Activated CD4-positive, alpha-beta T cell treated with anti-CD3 and anti-CD28 coated beads, Interleukin-2, amount 50 U/mL, for 24 hours (primary cell): ENCODE measurements around the gene LUZP2.

Source experiments
- DNase-seq, 2 donors: peaks; one replicate each; pipeline ENCODE4 v3.0.0-alpha.2; 2020; ENCODE audit warnings: low read depth in 1 of 2, low spot score in 1 of 2

LUZP2 gene

DNA sequence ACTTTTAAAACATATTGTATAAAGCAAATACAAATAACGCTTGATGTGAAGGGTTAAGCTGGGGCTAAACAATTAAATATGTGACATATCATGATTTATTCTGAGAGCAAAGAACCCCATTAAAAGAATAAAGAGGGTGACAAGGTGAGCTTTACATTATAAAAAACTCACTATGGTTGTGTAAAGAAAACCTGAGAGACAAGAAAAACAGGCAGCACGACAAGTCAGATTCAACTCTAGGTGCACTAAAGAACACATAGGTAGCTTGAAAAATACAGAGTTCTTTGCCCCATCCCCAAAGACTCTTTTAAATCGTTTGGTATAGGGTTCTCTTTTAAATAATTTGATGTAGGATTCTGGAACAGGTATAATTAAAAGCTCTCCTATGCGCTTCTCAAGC is 63.5 kb downstream of the LUZP2 start:
- no peak for DNase-seq

DNA sequence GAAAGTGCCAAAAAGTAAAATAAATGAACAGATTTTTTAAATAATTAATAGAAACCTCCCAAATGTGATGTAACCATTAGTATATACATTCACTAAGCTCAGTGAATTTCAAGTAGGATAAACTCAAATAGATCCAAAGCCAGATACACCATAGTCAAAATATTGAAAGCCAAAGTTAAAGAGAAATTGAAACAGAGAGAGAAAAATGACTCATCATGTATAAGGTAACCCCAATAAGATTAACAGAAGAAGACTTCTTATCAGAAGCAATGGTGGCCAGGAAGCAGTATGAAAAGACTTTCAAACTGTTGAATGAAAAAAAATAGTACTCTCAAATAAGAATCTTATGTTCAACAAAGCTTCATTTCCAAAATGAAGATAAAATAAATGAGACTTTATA is 70.5 kb downstream of the LUZP2 start:
- DNase-seq = no peak

DNA sequence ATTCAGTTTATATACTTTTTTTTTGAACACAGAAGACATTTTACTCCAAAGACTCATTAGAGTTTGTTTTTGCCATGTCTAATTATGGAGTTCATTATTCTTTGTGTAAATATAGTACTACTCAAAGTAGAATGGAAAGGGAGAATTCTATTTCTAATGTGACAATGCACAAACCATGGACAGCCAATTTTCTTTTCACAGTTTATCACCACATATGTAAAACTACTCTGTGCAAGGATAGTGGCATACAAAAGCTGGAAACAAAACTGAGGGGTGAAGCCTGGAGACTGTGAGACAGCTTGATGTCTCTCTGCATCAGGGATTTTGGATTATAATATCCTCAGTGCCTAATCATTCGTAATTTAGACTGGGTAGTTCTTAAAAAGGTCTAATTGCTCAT is 75.5 kb downstream of the LUZP2 start:
- DNase-seq = no peak

DNA sequence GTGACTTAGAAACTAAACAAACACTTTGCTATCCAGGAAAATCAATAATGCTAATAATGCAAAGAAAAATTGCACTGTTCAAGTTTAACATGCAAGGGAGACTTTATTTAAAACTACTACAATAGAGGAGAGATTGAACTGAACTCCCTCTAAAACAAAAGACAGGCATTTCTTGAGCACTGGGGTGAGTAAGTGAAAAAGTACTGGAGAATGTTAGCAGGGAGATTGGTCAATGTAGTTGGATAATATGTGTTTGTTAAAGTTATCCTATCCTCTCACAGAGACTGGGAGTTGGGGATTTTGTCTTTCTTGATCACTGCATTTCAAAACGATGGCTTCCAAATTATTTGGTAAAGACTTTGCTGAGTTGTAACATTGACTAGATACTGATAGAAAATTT is 77.6 kb downstream of the LUZP2 start:
- DNase-seq = no peak

DNA sequence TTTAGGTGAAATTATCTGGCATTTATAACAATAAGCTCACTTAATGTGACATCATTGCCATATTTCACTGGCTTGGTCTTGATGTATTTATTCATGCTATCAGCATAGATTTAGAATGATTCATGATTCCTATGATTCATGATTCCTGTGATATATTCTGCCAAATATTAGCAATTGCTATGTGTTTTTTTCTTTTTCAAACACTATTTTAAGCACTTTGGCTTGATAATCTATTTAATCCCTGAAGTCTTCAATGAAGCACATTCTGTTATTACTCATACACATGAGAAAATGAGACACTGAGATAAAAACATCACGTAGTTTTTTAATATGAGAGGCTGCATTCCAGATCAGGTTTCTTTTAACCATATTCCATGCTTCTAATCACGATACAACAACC is 78.5 kb downstream of the LUZP2 start:
- DNase-seq = no peak

DNA sequence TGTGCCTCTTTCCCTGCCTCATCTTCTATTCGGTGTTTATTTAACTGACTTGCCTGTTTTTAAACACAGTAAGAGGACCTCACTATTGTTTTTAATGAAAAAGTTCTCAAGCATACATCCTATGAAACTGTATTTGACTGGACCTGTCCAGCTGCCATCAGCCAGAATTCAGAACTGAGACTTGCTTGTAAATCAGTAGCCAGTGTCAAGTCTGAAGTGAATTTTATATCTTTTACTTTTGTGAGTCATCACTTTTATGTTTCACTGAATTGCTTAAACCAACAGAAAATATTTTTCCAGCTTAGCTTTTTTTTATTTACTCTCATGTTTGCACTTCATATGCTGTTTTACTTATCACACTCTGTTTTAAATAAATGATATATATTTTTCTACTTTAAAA is 88.3 kb downstream of the LUZP2 start:
- DNase-seq = no peak

DNA sequence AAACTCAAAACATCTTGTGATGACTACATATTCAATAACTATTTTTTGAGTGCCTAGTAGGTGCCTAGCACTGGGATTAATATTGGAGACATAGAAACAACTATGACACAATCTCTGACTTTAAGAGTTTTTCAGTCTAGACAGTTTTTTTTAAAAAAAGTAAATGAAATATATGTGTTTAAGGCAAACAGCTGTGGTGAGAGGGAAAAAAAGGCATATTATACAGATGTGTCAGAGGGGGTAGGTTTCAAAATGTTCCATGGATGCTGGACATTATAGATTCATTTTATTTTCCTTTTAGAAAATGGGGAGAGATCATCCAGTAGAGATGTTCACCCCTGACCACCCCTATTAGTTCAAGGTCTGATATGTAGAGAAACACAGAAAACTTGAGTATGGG is 90.8 kb downstream of the LUZP2 start:
- no peak for DNase-seq

DNA sequence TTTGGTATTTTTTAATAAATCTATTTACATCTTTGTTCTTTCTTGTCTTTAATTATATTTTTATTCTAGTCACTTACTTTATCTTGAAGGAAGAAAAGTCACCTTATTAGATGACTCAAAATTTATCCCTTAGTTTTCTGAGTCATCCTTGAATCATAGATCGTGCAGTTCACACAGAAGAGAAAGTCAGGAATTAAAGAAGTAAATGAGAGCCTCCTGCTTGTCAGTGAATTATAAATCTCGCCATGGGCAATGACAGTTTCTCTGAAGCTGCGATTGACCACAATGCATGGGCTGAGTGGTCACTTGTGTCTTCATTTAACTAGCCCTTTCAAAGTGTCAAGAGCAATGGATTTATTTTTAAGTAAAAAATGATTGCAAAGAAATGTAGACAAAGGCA is 91.2 kb downstream of the LUZP2 start:
- no peak for DNase-seq

DNA sequence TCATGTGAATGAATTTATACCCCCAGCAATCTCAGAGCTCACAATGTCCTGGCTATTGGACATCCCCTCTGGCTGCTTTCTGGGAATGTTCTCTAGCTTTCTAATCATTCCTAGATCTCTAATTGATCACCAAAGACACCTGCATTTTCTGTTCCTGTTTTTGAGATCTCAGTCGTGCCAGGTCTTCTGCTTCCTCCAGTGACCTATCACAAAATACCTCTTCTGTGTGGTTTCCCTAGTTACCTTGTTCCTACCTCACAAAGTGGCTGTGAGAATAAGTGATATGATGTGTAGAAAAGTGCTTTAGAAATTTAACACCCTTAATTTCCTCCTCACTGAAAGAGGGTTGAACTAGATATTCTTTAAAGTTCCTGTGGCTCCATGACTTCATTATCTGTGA is 92.2 kb downstream of the LUZP2 start:
- no peak for DNase-seq

DNA sequence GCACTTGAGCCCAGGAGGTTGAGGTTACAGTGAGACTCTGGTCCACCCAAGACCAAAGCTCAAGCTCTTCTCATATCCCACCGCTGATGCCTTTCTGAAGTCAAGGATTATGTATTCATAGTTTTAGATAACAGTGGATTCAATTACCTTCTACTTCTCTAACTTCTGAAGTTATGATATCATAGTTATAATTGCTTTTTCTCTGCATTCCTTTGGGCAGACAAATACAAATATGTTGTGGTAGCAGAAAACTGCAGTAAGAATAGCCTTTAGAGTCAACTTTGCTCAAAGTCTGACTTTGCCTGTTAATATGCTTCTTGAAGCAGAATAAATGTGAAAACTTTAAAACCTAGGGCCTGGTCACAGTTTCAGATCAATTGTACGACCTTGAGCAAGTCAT is 94.4 kb downstream of the LUZP2 start:
- DNase-seq = no peak

DNA sequence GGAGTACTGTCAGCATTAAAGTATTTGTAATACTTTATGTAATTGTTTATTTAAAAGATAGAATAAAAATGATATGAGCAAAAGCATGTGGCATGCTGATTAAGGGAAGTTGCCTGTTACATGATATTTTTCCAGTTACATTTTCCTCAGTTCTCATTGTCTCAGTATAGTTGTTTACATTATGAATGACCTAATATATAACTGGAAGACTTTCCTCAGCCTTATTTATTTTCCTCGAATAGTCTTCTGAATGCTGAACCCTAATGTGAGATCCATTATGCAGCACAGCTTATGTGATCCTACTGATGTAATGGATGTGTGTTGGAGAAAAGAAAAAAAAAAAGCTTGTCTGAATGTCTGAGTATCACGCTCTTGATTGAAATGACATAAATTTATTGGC is 95.5 kb downstream of the LUZP2 start:
- DNase-seq = no peak

DNA sequence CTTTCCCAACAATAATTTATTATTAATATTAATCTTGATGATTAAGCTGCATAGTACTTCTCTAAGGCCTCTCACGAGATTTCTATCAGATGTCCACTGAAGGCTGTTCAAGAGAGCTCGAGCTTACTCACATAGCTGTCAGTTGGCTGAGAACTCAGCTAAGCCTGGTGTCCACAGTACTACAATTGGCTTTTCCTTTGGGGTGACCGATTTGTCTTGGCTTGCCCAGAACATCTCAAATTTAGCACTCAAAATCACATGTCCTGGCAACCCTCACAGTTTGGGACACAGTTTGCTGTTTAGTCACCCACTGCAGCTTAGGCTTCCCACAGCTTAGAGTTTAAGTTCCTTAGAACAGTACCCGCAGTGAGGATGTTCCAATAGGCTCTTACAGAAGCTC is 96.5 kb downstream of the LUZP2 start:
- no peak for DNase-seq

DNA sequence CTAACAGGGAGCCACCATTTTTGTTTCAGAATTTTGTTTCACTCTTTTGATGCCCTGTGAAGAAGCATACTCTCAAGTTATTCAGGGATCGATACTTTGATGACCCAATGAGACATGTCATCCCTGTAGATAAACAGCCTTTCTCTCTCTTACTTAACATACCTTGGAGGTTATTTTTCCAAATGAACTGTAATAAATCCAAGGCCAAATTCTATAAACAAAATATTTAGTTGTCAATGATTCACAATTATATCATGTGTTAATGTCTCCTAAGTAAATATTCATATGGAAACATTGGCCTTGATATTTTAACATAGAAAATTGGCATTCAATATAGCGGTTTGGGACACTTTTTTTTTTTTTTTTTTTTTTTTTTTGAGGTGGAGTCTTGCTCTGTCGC is 97.5 kb downstream of the LUZP2 start:
- no peak for DNase-seq

DNA sequence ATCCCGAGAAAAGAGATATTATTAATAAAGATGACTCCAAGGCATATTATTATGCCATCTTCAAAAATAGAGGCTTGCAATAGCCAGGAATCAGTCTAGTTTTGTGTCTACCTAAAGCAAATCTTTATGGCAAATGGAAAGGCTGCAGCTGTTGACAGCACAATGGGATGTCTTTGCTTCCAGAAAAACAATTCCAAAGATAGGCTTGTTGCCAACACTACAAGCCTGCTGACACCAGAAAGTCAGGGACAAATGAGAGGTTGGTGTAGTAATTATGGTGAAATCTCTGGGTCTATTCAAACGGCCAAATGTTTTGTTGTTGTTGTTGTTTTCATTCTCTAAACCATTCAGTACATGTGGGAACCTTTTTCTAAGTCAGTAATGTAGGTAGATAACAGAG is 101.8 kb downstream of the LUZP2 start:
- DNase-seq = no peak

DNA sequence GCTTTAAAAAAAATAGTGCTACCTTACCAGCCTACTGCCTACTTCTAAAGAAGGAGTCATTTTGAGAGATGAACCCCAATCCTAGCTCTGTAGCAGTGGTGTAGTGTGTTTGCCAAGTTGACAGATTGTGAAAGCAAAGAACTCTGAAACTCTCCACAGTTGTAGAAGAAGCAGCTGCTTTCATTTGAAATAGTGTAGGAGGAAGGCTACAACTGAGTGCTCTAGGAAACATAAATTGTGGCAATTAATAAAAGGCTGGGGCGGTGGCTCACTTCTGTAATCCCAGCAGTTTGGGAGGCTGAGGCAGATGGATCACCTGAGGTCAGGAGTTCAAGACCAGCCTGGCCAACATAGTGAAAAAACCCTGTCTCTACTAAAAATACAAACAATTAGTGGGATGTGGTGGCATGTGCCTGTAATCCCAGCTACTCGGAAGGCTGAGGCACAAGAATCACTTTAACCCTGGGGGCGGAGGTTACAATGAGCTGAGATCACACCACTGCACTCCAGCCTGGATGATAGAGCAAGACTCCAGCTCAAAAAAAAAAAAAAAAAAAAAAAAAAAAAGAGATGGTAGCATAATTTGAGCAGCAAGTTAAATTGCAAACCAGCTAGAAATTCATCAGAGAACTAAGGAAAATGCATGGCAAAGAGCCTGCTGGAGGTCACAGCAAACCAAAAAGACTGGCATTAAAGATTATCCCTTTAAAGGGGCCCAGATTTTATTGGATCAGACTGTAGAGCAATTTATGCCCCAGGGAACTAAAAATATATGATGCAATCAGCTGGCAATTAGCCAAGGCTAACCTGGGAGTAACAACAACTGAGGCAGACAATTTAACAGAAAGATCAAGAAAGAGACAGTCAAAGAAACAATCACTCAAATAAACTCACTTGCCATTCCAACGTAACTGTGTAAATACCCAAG is 112.6 kb downstream of the LUZP2 start:
- no peak for DNase-seq

DNA sequence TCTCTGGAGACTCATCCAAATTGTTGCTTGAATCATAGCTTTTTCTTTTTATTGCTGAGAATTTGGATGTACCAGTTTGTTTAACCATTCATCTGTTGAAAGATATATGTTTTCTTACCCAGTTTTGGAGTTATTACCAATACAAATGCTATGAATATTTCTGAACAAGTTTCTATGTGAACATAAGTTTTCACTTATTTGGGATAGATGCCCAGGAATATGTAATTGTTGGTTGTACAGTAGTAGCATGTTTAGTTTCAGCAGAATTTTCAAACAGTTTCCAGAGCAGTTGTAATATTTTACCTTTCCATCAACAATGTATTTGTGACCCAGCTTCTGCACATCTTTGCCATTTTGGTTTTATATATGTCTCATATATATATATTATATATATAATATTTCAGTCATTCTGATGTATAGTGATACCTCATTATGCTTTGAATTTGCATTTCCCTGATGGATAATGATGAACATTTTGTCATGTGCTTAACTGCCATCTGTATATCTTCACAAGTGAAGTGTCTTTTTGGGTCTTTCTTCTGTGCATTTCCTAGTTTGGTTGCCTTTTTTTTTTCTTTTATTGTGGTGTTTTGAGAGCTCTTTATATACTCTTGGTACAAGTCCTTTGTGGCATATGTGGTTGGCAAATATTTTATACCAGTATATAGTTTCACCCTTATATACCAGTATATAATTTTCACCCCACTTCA is 118.8 kb downstream of the LUZP2 start:
- no peak for DNase-seq

DNA sequence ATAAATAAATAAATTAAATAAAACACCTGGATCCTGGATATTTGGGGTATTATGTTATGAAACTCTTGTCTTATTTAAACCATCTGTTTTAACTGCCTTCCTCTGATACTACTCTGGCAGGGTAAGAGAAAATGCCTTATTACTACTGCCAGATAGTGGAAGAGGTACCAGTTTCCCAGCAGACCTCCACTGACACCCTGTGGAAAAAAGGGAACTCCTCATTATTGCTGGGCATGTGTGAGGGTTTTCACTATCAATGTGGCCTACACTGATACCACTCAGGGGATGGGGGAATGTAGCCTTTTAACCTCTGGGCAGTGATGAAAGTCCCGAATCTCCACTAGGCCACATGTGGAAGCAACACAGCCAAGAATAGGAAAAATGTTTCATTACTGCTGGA is 121.0 kb downstream of the LUZP2 start:
- no peak for DNase-seq

DNA sequence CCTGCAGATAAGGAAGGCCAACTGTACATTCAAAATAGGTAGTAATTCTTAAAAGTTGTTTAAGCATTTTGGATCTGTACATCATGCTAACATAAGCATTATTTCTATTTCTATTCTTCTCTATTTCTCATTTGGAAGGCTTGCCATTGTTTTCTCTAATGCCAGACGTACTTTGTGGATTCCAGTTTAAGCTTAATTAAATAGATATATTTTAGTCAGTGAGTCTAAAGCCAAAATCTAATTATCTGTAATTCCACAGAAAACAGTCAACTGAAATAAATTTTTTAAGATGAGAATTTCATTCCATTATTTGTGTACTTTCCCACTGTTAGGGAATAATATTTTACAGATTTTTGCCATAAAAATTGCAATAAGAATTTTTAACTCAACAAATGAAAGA is 123.0 kb downstream of the LUZP2 start:
- no peak for DNase-seq

DNA sequence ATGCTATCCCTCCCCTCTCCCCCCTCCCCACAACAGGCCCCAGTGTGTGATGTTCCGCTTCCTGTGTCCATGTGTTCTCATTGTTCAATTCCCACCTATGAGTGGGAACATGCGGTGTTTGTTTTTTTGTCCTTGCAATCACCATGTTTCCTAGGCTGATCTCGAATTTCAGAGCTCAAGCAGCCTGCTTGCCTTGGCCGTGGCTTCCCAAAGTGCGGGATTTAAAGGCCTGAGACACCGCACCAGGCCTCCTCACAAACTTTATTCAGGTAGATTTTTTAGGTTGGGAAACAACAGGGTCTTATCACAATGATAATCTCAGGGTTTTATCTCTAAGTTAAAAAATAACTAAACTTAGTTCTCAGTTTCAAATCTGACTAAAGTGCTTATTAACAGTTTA is 125.4 kb downstream of the LUZP2 start:
- DNase-seq = no peak

DNA sequence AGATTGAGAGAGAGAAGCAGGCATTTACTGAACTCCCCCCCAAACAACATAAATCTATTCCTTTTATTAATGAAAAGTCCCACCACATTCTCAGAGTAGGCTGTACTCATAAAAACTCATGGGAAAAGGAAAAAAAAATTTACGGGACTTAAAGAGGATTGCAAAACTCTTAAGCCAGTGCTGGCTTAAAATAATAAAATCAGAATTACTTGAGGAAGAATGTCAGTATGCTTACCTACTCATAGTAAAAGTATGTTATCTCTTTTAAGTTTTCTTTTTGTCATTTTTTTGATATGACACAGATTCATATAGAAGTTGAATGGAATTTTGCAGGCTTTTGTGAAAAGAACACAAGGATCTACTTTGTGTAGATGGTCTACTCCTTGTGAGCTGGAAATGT is 126.3 kb downstream of the LUZP2 start:
- DNase-seq = no peak

DNA sequence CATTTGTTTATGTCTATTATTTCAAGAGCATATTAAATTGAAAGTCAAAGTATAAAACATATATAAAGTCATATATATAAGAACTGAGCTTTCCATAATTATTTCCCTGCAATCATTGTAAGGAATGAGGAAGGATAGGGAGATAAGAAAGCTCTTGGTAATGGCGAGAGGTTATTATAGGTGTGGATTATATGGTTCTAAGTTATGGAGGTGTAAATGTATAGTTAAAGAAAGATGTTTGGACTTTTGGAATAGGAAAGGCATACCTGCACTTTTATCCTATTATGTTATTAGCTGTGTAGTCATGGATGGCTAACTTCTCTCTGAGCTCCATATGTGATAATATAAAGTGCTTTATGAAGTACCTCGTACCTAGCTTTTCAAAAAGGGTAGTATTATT is 127.6 kb downstream of the LUZP2 start:
- no peak for DNase-seq

DNA sequence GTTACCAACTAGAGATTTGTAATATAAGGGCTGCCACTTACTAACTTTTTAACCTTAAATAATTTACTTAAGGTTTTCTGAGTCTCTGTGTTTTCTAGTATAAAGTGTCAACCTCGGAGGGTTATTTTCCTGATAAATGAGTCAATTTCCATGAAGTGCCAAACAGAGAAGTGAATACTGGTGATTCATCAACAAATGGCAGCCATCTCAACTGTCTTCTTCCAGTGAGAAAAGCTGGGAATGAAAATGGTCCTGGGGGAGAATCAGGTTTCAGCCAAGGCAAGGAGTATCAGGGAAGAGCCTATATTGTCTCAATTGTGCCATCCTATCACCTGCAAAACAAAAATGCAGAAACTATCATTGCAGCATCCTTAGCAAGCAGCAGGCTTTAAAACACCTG is 129.1 kb downstream of the LUZP2 start:
- DNase-seq = no peak
